LHCN-M2 (cell line): ENCODE data around the gene BBS12. TPM values are rescaled to one million over a fixed set of nuclear protein-coding genes. Genes with fewer than 3 reads are reported as not detected.
A peak's percentile ranks its signal among the peaks of the same experiment; 100 is the strongest.
"Not testable (repeated sequence)": the region's sequence is repeated elsewhere in the genome, so short reads cannot be mapped to it uniquely, and the experiment has no call there.

Source experiments
- DNase-seq: peaks from one replicate; pipeline ENCODE4 v3.0.0-alpha.2; 2012; ENCODE audit warnings: low read depth
- total RNA-seq: library from RNA; depleted of rRNA; stranded (reverse); fragments of >200 nt; gene quantifications from 2 replicates; pipeline ENCODE4 v1.2.3, GENCODE V29; 2014

The BBS12 gene
- total RNA-seq, 1 experiment from 2014 or later: 5.5 TPM

GRCh38 chr4:122764071-122764820 lies 31.7 kb downstream of the BBS12 start:
- DNase-seq: peak; percentile 73

- peak; percentile 87 for DNase-seq
Observed at GRCh38 chr4:122764821-122765215, 32.3 kb downstream of the BBS12 start.

GRCh38 chr4:122765692-122766352 lies 33.3 kb downstream of the BBS12 start:
- peak; percentile 94 for DNase-seq

- DNase-seq: no peak
Observed at GRCh38 chr4:122766353-122766705, 33.8 kb downstream of the BBS12 start.

DNA sequence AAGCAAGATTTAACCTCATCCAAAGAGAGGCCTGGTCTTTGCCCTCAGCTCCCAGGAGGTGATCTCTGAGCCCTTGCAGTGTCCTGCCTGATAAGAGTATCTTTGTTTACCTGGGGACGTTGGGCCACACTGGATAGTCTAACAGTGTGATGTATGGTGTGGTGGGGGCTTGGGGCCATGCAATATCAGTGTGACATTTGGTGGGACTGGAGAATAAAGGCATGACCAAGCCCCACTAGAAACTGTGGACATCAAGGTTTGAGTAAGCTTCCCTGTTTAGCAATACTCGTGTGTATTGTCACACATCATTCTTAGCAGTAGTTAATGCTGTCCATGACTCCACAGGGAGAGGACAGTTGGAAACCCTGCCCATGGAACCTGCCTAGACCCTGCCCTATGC lies 34.4 kb downstream of the BBS12 start:
- DNase-seq: no peak

DNA sequence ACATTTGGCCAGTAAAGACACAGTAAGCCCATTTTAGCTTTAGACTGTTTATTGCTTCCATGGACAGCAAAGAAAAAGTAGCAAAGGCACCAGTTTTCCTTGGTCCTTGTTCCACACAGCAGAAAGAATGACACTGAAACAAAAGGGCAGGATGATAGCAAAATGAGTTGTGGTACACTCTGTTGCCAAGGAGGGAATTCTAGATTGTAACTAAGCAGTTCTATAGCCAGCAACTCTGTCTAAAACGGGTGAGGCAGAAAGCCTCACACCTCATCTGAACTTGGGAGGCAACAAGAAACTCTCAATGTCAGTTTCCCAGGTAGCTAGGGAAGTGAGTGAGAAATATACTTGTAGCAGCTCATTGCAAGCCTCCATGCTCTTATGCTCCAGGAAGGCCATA lies 39.2 kb downstream of the BBS12 start:
- DNase-seq: no peak

DNA sequence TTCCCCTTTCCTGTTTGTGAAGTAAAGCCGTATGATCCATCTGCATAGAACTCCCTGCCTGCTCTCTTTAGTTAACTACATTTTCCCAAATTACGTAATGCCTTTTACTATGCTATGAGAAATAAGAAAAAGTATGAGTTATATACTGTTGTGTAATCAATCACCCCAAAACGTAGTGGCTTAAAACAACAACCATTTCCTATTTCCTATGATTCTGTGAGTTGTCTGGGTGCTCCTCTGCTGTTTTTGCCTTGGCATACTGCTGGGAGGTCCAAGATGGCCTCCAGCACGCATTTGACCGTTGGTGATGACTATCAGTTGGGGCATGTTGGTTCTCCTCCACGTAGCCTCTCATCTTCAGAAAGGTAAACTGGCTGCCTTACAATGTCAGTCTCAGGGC lies 39.8 kb downstream of the BBS12 start:
- DNase-seq: peak; percentile 20

- DNase-seq: no peak
Observed at GRCh38 chr4:122772986-122773385, 40.5 kb downstream of the BBS12 start.

GRCh38 chr4:122775039-122775438 lies 42.5 kb downstream of the BBS12 start:
- no peak for DNase-seq

- DNase-seq: peak; percentile 14
Observed at GRCh38 chr4:122775987-122776836, 43.7 kb downstream of the BBS12 start.

DNA sequence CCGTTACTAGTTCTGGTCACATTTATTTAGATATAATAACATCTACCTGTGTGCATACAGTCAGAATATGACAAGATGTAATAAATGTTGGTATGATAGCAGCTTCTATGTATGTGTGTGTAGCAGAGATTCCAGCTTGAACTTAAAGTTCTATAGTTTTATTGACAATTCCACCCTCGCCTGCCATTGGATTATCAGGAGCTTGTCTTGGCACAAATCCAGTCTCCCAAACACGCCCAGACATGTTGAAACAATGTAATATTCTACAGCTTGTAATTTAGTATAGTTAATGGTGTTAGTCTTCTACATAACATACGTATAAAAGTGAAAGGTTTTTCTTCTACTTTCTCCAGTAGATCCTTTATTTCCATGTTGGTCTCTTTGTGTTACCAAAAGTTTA lies 44.4 kb downstream of the BBS12 start:
- peak; percentile 23 for DNase-seq

- peak; percentile 76 for DNase-seq
Observed at GRCh38 chr4:122777846-122778673, 45.6 kb downstream of the BBS12 start.

DNA sequence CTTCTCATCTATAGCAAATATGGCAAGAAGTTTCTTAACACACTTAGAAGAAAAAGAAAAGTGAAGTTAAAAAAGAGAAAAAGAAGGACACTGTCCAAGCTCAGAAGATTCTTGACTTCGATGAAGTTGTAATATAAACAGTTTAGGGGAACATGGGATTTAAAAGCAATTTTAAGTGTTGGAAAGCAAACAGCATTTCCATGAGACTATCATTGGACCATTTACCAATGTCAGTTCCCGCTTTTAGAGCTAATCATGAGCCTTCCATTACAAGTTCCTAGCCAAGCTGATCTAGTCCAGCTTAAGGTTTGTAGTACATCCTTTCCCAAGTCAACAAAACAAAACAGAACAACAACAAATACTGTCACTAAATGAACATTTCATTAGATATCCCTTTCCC lies 49.0 kb downstream of the BBS12 start:
- DNase-seq: no peak

GRCh38 chr4:122783301-122784215 lies 51.1 kb downstream of the BBS12 start:
- peak; percentile 95 for DNase-seq

- DNase-seq: no peak
Observed at GRCh38 chr4:122784261-122784660, 51.8 kb downstream of the BBS12 start.

DNA sequence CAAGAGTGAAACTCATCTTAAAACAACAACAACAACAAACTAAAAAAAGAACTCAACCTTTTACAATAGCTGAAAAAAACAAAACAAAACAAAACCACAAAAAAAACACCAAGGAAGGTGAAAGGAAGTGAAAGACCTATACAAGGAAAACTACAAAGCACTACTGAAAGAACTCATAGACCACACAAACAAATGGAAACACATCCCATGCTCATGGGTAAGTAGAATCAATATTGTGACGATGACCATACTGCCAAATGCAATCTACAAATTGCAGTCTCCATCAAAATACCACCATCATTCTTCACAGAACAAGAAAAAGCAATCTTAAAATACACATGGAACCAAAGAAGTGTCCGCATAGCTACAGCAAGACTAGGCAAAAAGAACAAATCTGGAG lies 52.6 kb downstream of the BBS12 start:
- no peak for DNase-seq

GRCh38 chr4:122786296-122786695 lies 53.8 kb downstream of the BBS12 start:
- not testable (repeated sequence) for DNase-seq

- DNase-seq: not testable (repeated sequence)
Observed at GRCh38 chr4:122786920-122787319, 54.4 kb downstream of the BBS12 start.

- no peak for DNase-seq
Observed at GRCh38 chr4:122787940-122788339, 55.4 kb downstream of the BBS12 start.

DNA sequence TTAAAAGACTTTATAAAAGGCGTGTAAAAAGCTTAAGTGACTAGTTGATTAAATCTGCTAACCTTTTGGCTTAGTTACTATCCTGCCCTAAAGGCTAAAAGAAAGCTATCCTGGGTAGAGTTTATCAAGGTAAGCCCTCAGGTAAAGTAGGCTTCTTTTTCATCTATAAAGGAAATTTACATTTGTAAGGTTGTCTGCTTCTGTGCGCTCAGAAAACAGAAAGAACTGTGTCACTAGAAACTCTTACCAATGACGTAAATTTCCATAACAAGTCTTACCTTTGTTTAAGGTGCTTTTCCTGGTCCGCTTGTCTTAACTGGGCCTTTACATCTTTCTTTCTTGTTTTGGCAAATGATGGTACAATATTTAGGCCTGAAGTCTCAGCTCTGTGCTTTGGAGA lies 56.4 kb downstream of the BBS12 start:
- DNase-seq: no peak
